ENCODE measurements around the gene CD2.

GRCh38 chr1:116755681-116756080 is 1.5 kb downstream of the CD2 start:
- TF ChIP-seq, protein P1, sequence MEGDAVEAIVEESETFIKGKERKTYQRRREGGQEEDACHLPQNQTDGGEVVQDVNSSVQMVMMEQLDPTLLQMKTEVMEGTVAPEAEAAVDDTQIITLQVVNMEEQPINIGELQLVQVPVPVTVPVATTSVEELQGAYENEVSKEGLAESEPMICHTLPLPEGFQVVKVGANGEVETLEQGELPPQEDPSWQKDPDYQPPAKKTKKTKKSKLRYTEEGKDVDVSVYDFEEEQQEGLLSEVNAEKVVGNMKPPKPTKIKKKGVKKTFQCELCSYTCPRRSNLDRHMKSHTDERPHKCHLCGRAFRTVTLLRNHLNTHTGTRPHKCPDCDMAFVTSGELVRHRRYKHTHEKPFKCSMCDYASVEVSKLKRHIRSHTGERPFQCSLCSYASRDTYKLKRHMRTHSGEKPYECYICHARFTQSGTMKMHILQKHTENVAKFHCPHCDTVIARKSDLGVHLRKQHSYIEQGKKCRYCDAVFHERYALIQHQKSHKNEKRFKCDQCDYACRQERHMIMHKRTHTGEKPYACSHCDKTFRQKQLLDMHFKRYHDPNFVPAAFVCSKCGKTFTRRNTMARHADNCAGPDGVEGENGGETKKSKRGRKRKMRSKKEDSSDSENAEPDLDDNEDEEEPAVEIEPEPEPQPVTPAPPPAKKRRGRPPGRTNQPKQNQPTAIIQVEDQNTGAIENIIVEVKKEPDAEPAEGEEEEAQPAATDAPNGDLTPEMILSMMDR (IDR thresholded peaks at IDR 0.05) = no peak
- no peak for TF ChIP-seq ZFX (IDR thresholded peaks at IDR 0.05; ENCODE audit: borderline replicate concordance)
